ENCODE measurements around the gene STRADB. TPM values are rescaled to one million over a fixed set of nuclear protein-coding genes. Genes with fewer than 3 reads are reported as not detected.
A peak's percentile ranks its signal among the peaks of the same experiment; 100 is the strongest.
"Not testable (repeated sequence)": the region's sequence is repeated elsewhere in the genome, so short reads cannot be mapped to it uniquely, and the experiment has no call there.

Gene STRADB
- total RNA-seq, 1 donor from 2014 or later: 12.9 TPM

DNA sequence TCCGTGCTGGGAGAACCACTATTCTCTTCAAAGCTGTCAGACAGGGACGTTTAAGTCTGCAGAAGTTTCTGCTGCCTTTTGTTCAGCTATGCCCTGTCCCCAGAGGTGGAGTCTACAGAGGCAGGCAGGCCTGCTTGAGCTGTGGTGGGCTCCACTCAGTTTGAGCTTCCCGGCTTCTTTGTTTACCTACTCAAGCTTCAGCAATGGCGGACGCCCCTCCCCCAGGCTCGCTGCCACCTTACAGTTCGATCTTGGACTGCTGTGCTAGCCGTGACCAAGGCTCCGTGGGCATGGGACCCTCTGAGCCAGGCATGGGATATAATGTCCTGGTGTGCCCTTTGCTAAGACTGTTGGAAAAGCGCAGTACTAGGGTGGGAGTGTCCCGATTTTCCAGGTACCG, 21.2 kb upstream of the STRADB start:
- not testable (repeated sequence) for DNase-seq (ENCODE audit: low read depth in 2 of 2)

GRCh38 chr2:201430839-201431238, 20.7 kb upstream of the STRADB start:
- DNase-seq (ENCODE audit: low read depth in 2 of 2): no peak

DNA sequence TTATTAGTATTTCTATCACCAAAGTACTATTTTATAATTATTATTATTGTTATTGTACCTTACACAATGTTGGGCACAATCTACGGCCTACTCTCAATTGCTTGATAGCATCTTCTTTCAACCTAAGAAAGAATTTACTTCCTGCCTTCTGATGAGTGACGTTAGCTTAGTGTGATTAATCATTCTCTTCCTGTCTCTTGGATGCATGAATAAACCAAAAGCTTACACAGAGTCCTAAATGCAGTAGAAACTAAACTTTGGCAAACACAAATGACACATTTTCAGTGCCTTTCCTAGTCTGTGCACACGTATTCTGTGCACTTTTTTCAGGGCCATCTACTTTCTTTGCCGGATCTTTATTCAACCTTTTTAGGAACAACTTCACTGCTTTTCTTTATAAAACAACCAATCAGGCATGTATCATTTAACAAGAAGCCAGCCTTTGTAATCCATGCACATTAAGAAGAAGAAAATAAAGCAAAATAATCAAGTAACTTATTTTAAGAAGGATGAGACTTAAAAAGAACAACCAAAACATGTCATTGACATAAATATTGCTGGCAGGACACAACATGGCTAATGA, 19.4 kb upstream of the STRADB start:
- DNase-seq (ENCODE audit: low read depth in 2 of 2): peak; percentile 25 to 87

DNA sequence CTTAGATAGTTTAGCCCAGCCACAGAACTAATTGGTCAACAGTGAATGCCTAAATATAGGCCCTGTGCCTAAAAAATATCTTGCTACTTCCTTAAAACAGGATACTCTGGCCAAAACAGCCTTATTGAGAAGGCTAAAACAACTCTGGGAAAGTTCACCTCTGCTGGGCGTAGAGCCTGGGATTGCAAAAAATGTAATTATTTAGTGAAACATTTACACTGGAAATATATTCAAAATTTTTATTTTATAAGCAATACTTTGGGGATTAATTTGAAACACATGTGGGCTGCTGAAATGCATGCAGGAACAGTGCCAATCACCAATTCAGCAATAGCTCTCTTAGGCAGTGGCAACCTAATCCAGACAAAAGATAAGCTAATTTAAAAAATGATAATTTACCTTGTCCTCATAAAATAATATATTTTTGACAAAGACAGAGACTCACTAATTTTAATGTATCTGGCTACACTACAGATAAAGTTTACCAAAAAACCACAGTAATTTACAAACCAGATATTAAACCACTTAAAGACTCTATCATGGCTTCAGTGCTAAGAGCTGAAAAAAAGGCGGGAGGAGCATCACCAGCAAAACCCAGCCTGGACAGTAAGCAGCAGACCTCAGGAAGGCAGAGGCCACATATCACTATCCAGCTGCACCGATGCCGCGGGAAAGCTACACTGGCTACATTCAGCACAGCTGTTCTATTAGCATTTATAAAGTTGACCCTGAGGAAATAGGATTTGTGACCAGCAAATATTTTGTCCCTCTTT, 18.7 kb upstream of the STRADB start:
- peak; percentile 67 to 69 for DNase-seq (ENCODE audit: low read depth in 2 of 2)

GRCh38 chr2:201433394-201433995, 18.0 kb upstream of the STRADB start:
- DNase-seq (ENCODE audit: low read depth in 2 of 2): peak in 1 of 2 donors; percentile 4

DNA sequence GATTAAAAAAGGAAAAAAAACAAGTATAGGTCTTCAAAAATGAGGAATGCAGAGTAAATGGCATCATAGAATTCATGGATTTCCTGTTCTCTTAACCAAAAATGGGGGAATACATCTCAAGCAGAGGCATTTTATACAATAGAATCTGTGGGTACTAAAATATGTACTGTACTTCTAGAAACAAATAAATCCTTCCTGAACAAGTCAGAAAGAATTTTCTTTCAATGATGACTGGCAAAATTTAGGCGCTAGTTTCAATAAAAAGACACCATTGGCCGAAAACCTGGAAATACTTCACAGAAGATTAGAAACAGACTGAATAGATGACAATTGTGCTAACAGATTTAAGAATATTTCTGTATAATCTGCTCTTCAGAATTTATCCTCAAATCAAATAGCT, 15.4 kb upstream of the STRADB start:
- DNase-seq (ENCODE audit: low read depth in 2 of 2): peak; percentile 6 to 33

GRCh38 chr2:201439336-201439922, 12.1 kb upstream of the STRADB start:
- DNase-seq (ENCODE audit: low read depth in 2 of 2): not testable (repeated sequence)

DNA sequence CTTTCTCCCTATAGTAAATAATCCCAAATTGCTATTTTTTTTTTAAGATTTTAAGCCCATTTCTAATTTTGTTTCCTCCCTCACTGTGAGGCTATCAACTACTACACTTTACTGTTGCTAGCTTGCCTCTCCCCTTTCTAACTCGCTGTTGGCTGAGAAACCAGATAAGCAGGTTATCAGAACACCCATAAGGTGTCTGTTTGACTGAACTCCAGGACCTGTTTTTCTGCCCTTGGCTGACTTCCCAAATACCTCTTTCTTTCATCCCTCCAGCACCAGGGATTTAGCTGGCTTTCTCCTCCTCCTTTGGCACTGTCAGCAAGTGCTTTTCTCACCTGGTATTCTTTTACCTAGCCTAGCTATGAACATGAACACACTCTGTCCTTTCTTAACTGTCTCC, 11.4 kb upstream of the STRADB start:
- DNase-seq (ENCODE audit: low read depth in 2 of 2): no peak

GRCh38 chr2:201441409-201441808, 10.1 kb upstream of the STRADB start:
- DNase-seq (ENCODE audit: low read depth in 2 of 2): no peak

- no peak for DNase-seq (ENCODE audit: low read depth in 2 of 2)
These were observed 6.6 kb upstream of the STRADB start for GRCh38 chr2:201444746-201445465.

DNA sequence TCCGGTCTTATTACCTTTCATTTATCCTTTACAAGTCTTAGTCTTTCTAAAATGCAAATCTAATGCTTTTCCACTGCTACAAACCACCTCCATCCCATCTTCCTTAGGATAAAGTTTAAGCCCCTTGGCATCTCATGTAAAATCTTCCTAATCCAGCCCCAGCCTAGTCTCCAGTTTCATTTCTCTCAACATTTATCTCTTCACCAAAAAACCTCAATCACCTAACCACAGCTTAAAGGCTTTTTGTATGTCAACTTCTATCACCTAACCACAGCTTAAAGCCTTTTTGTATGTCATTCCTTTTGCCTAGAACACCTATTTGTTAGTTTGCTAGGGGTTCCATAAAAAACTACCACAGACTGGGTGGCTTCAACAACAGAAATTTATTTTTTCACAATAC, 4.5 kb upstream of the STRADB start:
- DNase-seq (ENCODE audit: low read depth in 2 of 2): no peak

- DNase-seq (ENCODE audit: low read depth in 2 of 2): no peak
These were observed 3.5 kb upstream of the STRADB start for GRCh38 chr2:201448061-201448460.

DNA sequence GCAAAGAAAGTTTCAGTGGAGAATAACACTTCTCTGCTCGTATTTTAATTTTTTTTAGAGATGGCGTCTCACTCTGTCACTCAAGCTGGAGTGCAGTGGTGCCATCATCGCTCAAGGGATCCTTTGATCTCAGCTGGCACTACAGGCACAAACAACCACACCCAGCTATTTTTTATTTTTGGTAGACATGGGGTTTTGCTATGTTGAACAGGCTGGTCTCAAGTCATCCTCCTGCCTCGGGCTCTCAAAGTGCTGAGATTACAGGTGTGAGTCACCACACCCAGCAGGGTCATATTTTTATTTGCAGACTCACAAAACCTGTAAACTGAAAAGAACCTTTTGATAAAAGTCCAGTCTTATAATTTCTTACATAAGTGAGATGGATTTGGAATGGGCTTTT, 2.8 kb upstream of the STRADB start:
- DNase-seq (ENCODE audit: low read depth in 2 of 2): no peak

DNA sequence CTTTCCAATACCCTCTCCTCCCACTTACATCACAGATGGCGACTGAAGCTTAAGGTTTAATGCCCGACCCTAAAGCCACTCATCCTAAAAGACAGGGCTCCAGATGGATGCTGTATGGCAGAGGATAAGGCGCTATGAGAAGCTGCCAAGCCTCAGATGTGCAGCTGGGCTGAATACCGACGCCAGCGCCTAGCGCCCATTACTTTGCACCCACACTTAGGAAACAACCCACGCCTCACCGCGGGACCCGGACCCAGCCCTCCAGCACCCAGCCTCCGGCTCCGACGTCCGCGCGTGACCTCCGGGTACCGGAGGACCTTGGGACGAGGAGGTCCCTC, 617 bp upstream of the STRADB start:
- no peak for DNase-seq (ENCODE audit: low read depth in 2 of 2)

DNA sequence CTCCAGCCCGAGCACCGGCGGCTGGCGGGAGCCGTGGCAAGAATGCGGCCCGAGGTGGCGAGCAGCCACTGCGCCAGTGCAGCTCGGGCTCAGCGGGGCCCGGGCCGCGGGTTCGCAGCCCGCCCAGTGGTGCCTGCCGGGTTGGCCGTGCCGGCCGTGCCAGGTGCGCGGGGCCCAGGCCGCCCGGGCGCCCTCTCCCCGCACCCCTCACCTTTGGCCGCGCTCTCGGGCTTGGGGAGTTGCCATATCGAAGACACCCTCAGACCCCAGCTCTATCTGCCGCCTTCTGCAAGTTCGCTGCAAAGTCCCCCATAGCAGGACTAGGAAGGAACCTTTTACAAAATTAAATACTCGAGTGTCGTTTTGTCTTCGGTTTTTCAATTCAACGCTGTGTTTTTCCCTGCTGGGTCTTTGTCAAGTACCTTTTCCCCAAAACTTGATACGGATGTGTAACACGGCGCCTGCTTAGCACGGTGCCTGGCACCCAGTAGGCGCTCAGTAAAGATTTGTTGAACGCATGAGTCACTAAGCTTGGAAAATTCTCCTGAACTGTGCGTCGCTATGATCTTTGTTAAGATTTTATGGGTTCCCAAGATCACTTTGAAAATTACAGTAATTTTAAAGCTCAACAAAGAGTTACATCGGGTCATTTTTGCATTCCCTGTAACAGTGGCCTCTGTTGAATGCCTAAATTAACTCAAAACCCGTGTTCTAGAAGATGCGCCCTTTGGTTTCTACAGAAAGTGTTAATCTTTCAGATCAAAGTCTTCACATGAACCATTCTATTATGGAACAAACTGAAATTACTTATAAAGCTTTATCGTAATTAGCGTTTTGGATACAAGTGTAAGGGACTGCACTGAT, 750 bp downstream of the STRADB start:
- peak in 1 of 2 donors; percentile 26 for DNase-seq (ENCODE audit: low read depth in 2 of 2)

DNA sequence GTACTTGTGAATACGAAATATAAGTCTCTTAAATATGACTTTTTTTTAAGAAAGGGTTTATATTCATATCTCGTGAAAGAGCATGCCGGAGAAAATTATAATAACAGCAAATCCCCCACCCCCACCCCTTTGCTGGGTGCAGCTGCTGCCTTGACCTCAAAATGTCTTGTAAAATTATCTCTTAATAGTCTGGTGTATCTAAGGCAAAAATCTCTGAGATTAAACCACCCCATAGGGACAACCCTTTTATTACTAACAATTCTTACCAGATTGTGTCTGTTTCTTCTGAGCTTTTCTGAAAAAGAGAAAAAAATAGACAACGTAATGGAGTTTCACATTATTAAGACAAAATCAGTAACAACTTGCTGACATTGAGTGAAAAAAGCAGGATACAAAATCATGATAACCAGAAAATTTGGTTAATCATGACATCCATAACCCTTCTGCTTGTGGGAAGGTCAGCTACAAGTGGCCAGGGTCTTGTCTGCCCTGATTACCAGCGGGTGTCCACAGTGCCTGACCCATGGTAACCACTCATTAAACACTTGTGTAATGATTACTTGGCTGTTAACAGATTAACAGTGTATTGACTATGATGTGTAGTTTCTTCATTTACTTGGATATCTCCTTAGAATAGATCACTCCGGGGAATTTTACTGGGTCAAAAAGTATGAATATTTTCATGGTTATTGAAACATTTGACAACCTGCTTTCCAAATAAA, 1.5 kb downstream of the STRADB start:
- no peak for DNase-seq (ENCODE audit: low read depth in 2 of 2)

GRCh38 chr2:201458381-201458780, 6.8 kb downstream of the STRADB start:
- no peak for DNase-seq (ENCODE audit: low read depth in 2 of 2)

GRCh38 chr2:201460532-201460931, 9.0 kb downstream of the STRADB start:
- no peak for DNase-seq (ENCODE audit: low read depth in 2 of 2)

- DNase-seq (ENCODE audit: low read depth in 2 of 2): no peak
These were observed 13.0 kb downstream of the STRADB start for GRCh38 chr2:201464547-201464946.

DNA sequence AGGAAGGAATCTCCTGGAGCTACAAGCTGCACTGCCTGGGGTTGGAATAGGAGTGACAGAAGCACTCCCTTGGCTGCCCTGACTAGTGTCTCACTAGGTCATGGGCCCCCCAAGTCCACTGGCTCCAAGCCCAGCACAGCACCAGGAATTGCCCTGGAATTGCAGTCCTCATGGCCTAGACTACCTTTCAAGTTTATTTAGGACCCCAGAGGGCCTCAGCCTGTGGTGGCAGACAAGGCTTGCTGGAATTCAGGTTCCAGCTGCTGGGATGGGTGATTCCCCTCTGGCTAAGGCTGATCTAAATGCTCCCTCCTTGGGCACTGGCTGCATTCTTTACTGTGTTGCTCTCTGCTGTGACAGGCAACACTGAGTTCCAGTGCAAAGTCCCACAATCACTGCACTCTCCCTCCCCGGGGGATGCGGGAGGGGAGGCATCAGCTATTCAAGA, 14.0 kb downstream of the STRADB start:
- DNase-seq (ENCODE audit: low read depth in 2 of 2): no peak

Data from lung microvascular endothelial cell (primary cell).